ENCODE data around the gene HS3ST1.
"Not testable (repeated sequence)": the region's sequence is repeated elsewhere in the genome, so short reads cannot be mapped to it uniquely, and the experiment has no call there.

HS3ST1 gene

GRCh38 chr4:11399461-11399971, 29.2 kb downstream of the HS3ST1 start:
- DNase-seq, result no peak

- no peak for DNase-seq
Measured at GRCh38 chr4:11397819-11398610, 30.7 kb downstream of the HS3ST1 start.

- no peak for DNase-seq
Measured at GRCh38 chr4:11397146-11397545, 31.5 kb downstream of the HS3ST1 start.

GRCh38 chr4:11393551-11393950, 35.1 kb downstream of the HS3ST1 start:
- no peak for DNase-seq

GRCh38 chr4:11384072-11384471, 44.6 kb downstream of the HS3ST1 start:
- not testable (repeated sequence) for DNase-seq

- no peak for DNase-seq
Measured at GRCh38 chr4:11376571-11376970, 52.1 kb downstream of the HS3ST1 start.

GRCh38 chr4:11376146-11376545, 52.5 kb downstream of the HS3ST1 start:
- no peak for DNase-seq

GRCh38 chr4:11368701-11369115, 60.0 kb downstream of the HS3ST1 start:
- no peak for DNase-seq

GRCh38 chr4:11367371-11367770, 61.3 kb downstream of the HS3ST1 start:
- no peak for DNase-seq

GRCh38 chr4:11366859-11367258, 61.8 kb downstream of the HS3ST1 start:
- no peak for DNase-seq

- DNase-seq, result no peak
Measured at GRCh38 chr4:11365039-11365438, 63.7 kb downstream of the HS3ST1 start.

- DNase-seq, result no peak
Measured at GRCh38 chr4:11359591-11359990, 69.1 kb downstream of the HS3ST1 start.

GRCh38 chr4:11355226-11355625, 73.5 kb downstream of the HS3ST1 start:
- DNase-seq, result no peak

- DNase-seq, result no peak
Measured at GRCh38 chr4:11354531-11354930, 74.2 kb downstream of the HS3ST1 start.

GRCh38 chr4:11348449-11349088, 80.1 kb downstream of the HS3ST1 start:
- DNase-seq, result no peak

GRCh38 chr4:11344916-11345315, 83.8 kb downstream of the HS3ST1 start:
- no peak for DNase-seq

- DNase-seq, result no peak
Measured at GRCh38 chr4:11343536-11343935, 85.2 kb downstream of the HS3ST1 start.

Measured in activated naive CD4-positive, alpha-beta T cell treated with anti-CD3 and anti-CD28 coated beads, Interleukin-2, amount 50 U/mL, for 16 hours (primary cell).